Measurements from ENCODE around the gene GOLGA8B.
"Not testable (repeated sequence)": the region's sequence is repeated elsewhere in the genome, so short reads cannot be mapped to it uniquely, and the experiment has no call there.

- TF ChIP-seq POLR2AphosphoS5 (IDR thresholded peaks at IDR 0.05; ENCODE audit: borderline replicate concordance, low read depth, low read length); EZH2 (IDR thresholded peaks at IDR 0.05): not testable (repeated sequence)
These were observed 2.5 kb upstream of the GOLGA8B start for GRCh38 chr15:34585966-34586365.

All from SK-N-MC (cell line).